RWPE2 (cell line): ENCODE results near the gene KREMEN2.

Source experiments
- ATAC-seq: fragments of 200-7000 bp; cut with Tn5 transposase; 3 replicates; pipeline ENCODE4 v1.9.1; 2021; ENCODE audit warnings: low read depth
- DNase-seq: peaks from one replicate; pipeline ENCODE4 v3.0.0-alpha.2; 2020; ENCODE audit warnings: low spot score
- H3K27ac ChIP-seq: fragments of 450-650 bp; 2 replicates; pipeline ENCODE4 v1.5.1; 2017; ENCODE audit warnings: mild to moderate bottlenecking; ENCODE audit not compliant: poor library complexity, severe bottlenecking
- H3K27me3 ChIP-seq: fragments of 250-450 bp; sonication (Bioruptor Pico); 2 replicates; pipeline ENCODE4 v1.5.1; 2021; ENCODE audit warnings: mild to moderate bottlenecking, moderate library complexity; ENCODE audit not compliant: insufficient read depth, poor library complexity, severe bottlenecking
- H3K36me3 ChIP-seq: fragments of 250-450 bp; sonication (Bioruptor Pico); 2 replicates; pipeline ENCODE4 v1.5.1; 2020; ENCODE audit warnings: low read depth, mild to moderate bottlenecking, moderate library complexity
- H3K4me1 ChIP-seq: fragments of 250-450 bp; sonication (Bioruptor Pico); 2 replicates; pipeline ENCODE4 v1.5.1; 2021; ENCODE audit warnings: mild to moderate bottlenecking, moderate library complexity; ENCODE audit not compliant: insufficient read depth, poor library complexity, severe bottlenecking
- H3K4me3 ChIP-seq: fragments of 250-450 bp; sonication (Bioruptor Pico); 2 replicates; pipeline ENCODE4 v1.5.1; 2021; ENCODE audit warnings: mild to moderate bottlenecking, moderate library complexity; ENCODE audit not compliant: severe bottlenecking
- H3K9me3 ChIP-seq: fragments of 250-450 bp; sonication (Bioruptor Pico); 2 replicates; pipeline ENCODE4 v1.5.1; 2021; ENCODE audit warnings: mild to moderate bottlenecking, moderate library complexity; ENCODE audit not compliant: severe bottlenecking
- CTCF ChIP-seq: fragments of 450-650 bp; IDR thresholded peaks from one replicate; pipeline ENCODE4 v1.5.1; 2017; ENCODE audit warnings: mild to moderate bottlenecking, moderate library complexity; ENCODE audit not compliant: poor library complexity, severe bottlenecking

KREMEN2 gene

GRCh38 chr16:3014971-3015370 lies 50.9 kb downstream of the KREMEN2 start:
- ATAC-seq (no peak), DNase-seq (no peak)
- H3K4me3 ChIP-seq = no peak overlapping the region
- no peak overlapping the region for H3K27ac ChIP-seq
- peaks cover 10% of the 10 kb centered on the region for H3K4me1 ChIP-seq
- no peak for TF ChIP-seq CTCF
- H3K9me3 ChIP-seq = no peaks in the 10 kb centered on the region
- no peaks in the 10 kb centered on the region for H3K27me3 ChIP-seq
- no peaks in the 10 kb centered on the region for H3K36me3 ChIP-seq

GRCh38 chr16:3015865-3016521 lies 51.9 kb downstream of the KREMEN2 start:
- no peak overlapping the region for H3K27ac ChIP-seq
- H3K9me3 ChIP-seq = no peaks in the 10 kb centered on the region
- peaks cover 7% of the 10 kb centered on the region for H3K4me1 ChIP-seq
- TF ChIP-seq CTCF = no peak
- ATAC-seq (no peak), DNase-seq (no peak)
- H3K4me3 ChIP-seq = no peak overlapping the region
- no peaks in the 10 kb centered on the region for H3K27me3 ChIP-seq
- peaks cover 4% of the 10 kb centered on the region; the same call in 1 of the 2 replicates for H3K36me3 ChIP-seq

- no peak for TF ChIP-seq CTCF
- Histone ChIP-seq H3K9me3 (no peaks in the 10 kb centered on the region), H3K36me3 (peaks cover 17% of the 10 kb centered on the region), H3K27ac (no peak overlapping the region), H3K4me3 (no peak overlapping the region), H3K4me1 (peaks cover 7% of the 10 kb centered on the region), H3K27me3 (no peaks in the 10 kb centered on the region)
- ATAC-seq (no peak), DNase-seq (no peak)
Observed at GRCh38 chr16:3017344-3017743, 53.3 kb downstream of the KREMEN2 start.
